Measurements from ENCODE around the gene FFAR2. TPM values are rescaled to one million over a fixed set of nuclear protein-coding genes. Genes with fewer than 3 reads are reported as not detected.
A peak's percentile ranks its signal among the peaks of the same experiment; 100 is the strongest.

FFAR2 gene
- total RNA-seq, 2 donors from 2014 or later = 0.22 to 0.82 TPM

GRCh38 chr19:35495107-35496064 is 47.3 kb downstream of the FFAR2 start:
- H3K9me3 ChIP-seq = no peaks in the 10 kb centered on the region
- peak; percentile 42 for DNase-seq

GRCh38 chr19:35497406-35497805 is 49.3 kb downstream of the FFAR2 start:
- intact Hi-C loops (cut with DNase I) = loop anchor here (10.0 kb wide), 2 partner anchors 143 to 223 kb away; partner anchors contain the start of gene FFAR3
- no peaks in the 10 kb centered on the region for H3K4me1 ChIP-seq
- DNase-seq = no peak
- no peak for TF ChIP-seq CTCF (IDR thresholded peaks at IDR 0.05)
- H3K36me3 ChIP-seq = no peaks in the 10 kb centered on the region
- no peaks in the 10 kb centered on the region for H3K27me3 ChIP-seq
- H3K4me3 ChIP-seq = no peak overlapping the region
- H3K9me3 ChIP-seq = no peaks in the 10 kb centered on the region
- no peak overlapping the region for H3K9ac ChIP-seq (ENCODE audit: low read depth in 2 of 2, low read length in 2 of 2)
- no peak overlapping the region for H3K27ac ChIP-seq

More at GRCh38 chr19:35495107-35496064, 47.3 kb downstream of the FFAR2 start:
- Histone ChIP-seq H3K4me1 (no peaks in the 10 kb centered on the region), H3K27ac (no peak overlapping the region), H3K36me3 (no peaks in the 10 kb centered on the region), H3K9ac (ENCODE audit: low read depth in 2 of 2, low read length in 2 of 2) (peak overlapping the region in 1 of 2 donors; percentile 4), H3K27me3 (no peaks in the 10 kb centered on the region), H3K4me3 (no peak overlapping the region)
- intact Hi-C loops (cut with DNase I) = loop anchor here (10.0 kb wide), 2 partner anchors 141 to 221 kb away; partner anchors contain the start of gene FFAR3
- peak; percentile 100 for TF ChIP-seq CTCF (IDR thresholded peaks at IDR 0.05)

GRCh38 chr19:35498220-35498619 is 50.2 kb downstream of the FFAR2 start:
- no peak for DNase-seq
- no peaks in the 10 kb centered on the region for H3K27me3 ChIP-seq
- intact Hi-C loops (cut with DNase I) = loop anchor here (10.0 kb wide), 2 partner anchors 143 to 223 kb away; partner anchors contain the start of gene FFAR3
- no peak overlapping the region for H3K27ac ChIP-seq
- H3K9ac ChIP-seq (ENCODE audit: low read depth in 2 of 2, low read length in 2 of 2) = no peak overlapping the region
- TF ChIP-seq CTCF (IDR thresholded peaks at IDR 0.05) = no peak
- H3K9me3 ChIP-seq = no peaks in the 10 kb centered on the region
- no peaks in the 10 kb centered on the region for H3K4me1 ChIP-seq
- no peaks in the 10 kb centered on the region for H3K36me3 ChIP-seq
- H3K4me3 ChIP-seq = no peak overlapping the region

- intact Hi-C loops (cut with DNase I) = loop anchor here (10.0 kb wide), 2 partner anchors 144 to 224 kb away; partner anchors contain the start of gene FFAR3
- Histone ChIP-seq H3K4me1 (no peaks in the 10 kb centered on the region), H3K9me3 (no peaks in the 10 kb centered on the region), H3K27ac (no peak overlapping the region), H3K36me3 (no peaks in the 10 kb centered on the region), H3K9ac (ENCODE audit: low read depth in 2 of 2, low read length in 2 of 2) (no peak overlapping the region), H3K27me3 (no peaks in the 10 kb centered on the region), H3K4me3 (no peak overlapping the region)
- no peak for TF ChIP-seq CTCF (IDR thresholded peaks at IDR 0.05)
- DNase-seq = no peak
Observed at GRCh38 chr19:35498984-35499527, 51.0 kb downstream of the FFAR2 start.

GRCh38 chr19:35500611-35501010 is 52.6 kb downstream of the FFAR2 start:
- Histone ChIP-seq H3K36me3 (no peaks in the 10 kb centered on the region), H3K27ac (no peak overlapping the region), H3K9ac (ENCODE audit: low read depth in 2 of 2, low read length in 2 of 2) (no peak overlapping the region), H3K27me3 (no peaks in the 10 kb centered on the region), H3K4me3 (no peak overlapping the region), H3K4me1 (no peaks in the 10 kb centered on the region), H3K9me3 (no peaks in the 10 kb centered on the region)
- TF ChIP-seq CTCF (IDR thresholded peaks at IDR 0.05) = no peak
- DNase-seq = no peak
- intact Hi-C loops (cut with DNase I) = no loop called here

Other genes with a start within 250 kb of the FFAR2 start
- not detected for gene FAM187B, start 219.5 kb upstream of the FFAR2 start, total RNA-seq
- 100 to 1,000 TPM; 252 TPM for gene LSR, start 199.3 kb upstream of the FFAR2 start, total RNA-seq
- gene USF2, start 179.3 kb upstream of the FFAR2 start, total RNA-seq = 100 to 1,000 TPM in 1 of 2 donors, 10 to 100 TPM in 1; 86.5 to 108 TPM
- gene HAMP, start 165.7 kb upstream of the FFAR2 start, total RNA-seq = not detected
- gene MAG, start 156.1 kb upstream of the FFAR2 start, total RNA-seq = not detected
- 1 to 10 TPM; 1.6 to 3.0 TPM for gene CD22, start 119.1 kb upstream of the FFAR2 start, total RNA-seq
- not detected for gene FFAR1, start 100.4 kb upstream of the FFAR2 start, total RNA-seq
- gene FFAR3, start 89.8 kb upstream of the FFAR2 start, total RNA-seq = under 1 TPM in 1 of 2 donors, not detected in 1; 0.27 TPM
- not detected for gene GPR42, start 77.2 kb upstream of the FFAR2 start, total RNA-seq
- not detected for gene KRTDAP, start 42.2 kb downstream of the FFAR2 start, total RNA-seq
- 10 to 100 TPM; 12.8 to 14.6 TPM for gene DMKN, start 65.4 kb downstream of the FFAR2 start, total RNA-seq
- not detected for gene SBSN, start 80.1 kb downstream of the FFAR2 start, total RNA-seq
- gene GAPDHS, start 85.2 kb downstream of the FFAR2 start, total RNA-seq = not detected
- gene TMEM147, start 97.4 kb downstream of the FFAR2 start, total RNA-seq = 100 to 1,000 TPM in 1 of 2 donors, 10 to 100 TPM in 1; 49.6 to 114 TPM
- not detected for gene ATP4A, start 115.4 kb downstream of the FFAR2 start, total RNA-seq
- not detected for gene PMIS2, start 137.9 kb downstream of the FFAR2 start, total RNA-seq
- gene HAUS5, start 164.5 kb downstream of the FFAR2 start, total RNA-seq = 10 to 100 TPM in 1 of 2 donors, 1 to 10 TPM in 1; 5.0 to 17.0 TPM
- 100 to 1,000 TPM in 1 of 2 donors, 10 to 100 TPM in 1; 73.5 to 117 TPM for gene RBM42, start 180.8 kb downstream of the FFAR2 start, total RNA-seq
- gene ETV2, start 193.5 kb downstream of the FFAR2 start, total RNA-seq = 1 to 10 TPM; 1.4 to 1.9 TPM
- 100 to 1,000 TPM; 761 to 820 TPM for gene COX6B1, start 200.1 kb downstream of the FFAR2 start, total RNA-seq
- not detected for gene UPK1A, start 218.3 kb downstream of the FFAR2 start, total RNA-seq

All from colonic mucosa (tissue), 4 donors.